NK-92 (cell line): Measurements from ENCODE around the gene ATP8A1.
"Not testable (repeated sequence)": the region's sequence is repeated elsewhere in the genome, so short reads cannot be mapped to it uniquely, and the experiment has no call there.

Experiments used
- DNase-seq: peaks from one replicate; lab custom pipeline; 2025; ENCODE audit not compliant: unreplicated experiment; lab: John Stamatoyannopoulos, UW

ATP8A1 gene

DNA sequence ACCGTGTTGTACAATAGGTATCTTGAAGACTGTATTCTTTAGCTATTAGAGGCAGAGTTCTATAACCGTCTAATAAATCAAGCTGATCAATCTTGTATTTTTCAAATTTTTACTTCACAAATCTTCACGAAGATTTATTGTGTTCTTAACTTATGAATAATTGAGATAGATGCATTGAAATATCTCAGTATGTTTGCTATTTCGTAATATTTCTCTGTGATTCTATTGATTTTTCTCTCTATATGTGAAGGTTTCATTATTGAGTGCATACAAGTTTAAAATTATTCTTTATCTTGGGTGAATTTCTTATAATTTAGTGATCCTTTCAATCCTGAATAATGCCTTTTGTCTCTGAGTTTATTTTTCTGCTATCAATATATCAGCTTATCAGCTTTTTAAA is 279.4 kb downstream of the ATP8A1 start:
- no peak for DNase-seq

DNA sequence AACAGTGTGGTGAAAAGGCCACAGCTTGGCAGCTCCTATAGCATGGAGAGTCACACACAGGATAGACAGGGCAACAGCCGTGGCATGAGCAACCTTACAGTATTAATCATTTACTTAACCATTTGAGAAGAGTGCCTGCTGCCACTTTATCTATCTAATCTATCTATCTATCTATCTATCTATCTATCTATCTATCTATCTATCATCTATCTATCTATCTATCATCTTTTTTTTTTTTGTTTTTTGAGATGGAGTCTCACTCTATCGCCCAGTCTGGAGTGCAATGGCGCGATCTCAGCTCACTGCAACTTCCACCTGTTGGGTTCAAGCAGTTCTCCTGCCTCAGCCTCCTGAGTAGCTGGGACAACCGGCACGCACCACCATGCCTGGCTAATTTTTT is 284.6 kb downstream of the ATP8A1 start:
- DNase-seq, result not testable (repeated sequence)

DNA sequence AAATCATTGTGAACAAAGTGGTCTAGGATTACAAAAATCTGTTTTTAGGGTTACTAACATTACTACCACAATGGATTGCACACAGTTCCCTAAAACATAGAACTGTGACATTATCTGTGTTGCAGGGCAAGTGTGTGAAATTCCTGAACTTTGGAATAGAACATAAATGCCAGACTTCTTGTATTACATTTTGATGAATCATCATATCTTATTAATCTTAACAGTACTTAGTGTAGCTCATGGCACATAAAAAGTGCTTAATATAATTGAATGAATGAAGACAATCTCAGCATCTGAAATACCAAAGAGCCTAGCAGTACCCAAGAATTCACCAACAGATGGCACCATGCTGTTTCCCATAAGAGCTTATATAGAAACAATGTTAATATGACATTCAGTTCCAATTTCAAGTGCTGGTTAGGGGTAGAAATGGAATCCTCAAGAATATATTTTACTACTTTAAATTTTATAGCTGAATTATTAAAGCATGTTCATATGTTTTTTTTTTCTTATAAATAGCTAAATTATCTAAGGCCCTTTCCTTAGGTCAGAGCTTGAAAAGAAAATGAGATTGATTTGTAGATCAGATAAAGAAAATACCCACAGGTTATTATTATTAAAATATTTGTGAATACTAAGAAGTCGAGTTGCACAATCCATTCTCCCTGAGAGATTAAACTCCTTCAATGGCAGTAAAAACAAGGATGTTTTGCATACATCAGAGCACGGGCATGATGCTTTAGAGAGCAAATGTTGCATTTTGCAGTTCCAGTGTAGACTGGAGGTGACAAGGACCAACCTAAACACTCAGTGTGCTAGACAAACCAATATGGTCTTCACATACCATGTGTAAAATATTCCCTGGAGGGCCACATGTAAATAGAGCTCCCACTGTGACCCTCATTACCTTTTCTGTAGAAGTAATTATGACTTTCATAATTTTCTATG is 285.3 kb downstream of the ATP8A1 start:
- DNase-seq, result no peak

DNA sequence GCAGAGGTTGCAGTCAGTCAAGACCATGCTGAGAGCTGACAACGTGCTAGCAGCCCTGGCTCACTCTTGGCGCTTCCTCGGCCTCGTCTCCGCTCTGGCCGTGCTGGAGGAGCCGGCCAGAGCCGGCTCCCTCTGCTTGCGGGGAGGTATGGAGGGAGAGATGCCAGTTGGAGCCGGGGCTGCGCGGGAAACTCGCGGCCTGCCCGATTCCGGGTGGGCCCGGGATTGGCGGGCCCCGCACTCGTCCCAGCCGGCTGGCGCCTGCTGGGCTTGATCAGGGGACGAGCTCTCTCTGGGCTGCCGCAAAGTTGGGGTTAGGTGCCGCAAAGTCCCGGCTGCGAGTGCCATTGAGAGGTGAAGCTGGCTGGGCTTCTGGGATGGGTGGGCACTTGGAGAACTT is 287.4 kb downstream of the ATP8A1 start:
- no peak for DNase-seq

DNA sequence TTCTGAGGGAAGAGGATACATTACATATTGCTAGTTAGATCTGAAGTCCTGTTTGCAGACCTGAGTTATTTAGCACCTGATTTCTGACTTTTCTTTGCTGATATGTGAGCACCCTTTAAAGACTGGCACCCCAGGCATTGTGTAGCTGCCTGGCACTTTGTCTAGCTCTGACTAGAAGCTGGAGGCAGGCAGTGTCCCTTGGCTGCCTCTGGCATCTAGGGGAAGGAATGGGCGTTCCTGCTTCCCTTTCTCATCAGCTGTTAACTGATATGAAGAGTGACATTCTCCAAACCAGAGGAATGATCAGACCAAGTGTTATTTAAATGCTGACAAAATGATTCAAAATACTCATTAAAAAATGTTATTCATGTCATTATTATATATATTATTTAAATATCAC is 289.9 kb downstream of the ATP8A1 start:
- no peak for DNase-seq

DNA sequence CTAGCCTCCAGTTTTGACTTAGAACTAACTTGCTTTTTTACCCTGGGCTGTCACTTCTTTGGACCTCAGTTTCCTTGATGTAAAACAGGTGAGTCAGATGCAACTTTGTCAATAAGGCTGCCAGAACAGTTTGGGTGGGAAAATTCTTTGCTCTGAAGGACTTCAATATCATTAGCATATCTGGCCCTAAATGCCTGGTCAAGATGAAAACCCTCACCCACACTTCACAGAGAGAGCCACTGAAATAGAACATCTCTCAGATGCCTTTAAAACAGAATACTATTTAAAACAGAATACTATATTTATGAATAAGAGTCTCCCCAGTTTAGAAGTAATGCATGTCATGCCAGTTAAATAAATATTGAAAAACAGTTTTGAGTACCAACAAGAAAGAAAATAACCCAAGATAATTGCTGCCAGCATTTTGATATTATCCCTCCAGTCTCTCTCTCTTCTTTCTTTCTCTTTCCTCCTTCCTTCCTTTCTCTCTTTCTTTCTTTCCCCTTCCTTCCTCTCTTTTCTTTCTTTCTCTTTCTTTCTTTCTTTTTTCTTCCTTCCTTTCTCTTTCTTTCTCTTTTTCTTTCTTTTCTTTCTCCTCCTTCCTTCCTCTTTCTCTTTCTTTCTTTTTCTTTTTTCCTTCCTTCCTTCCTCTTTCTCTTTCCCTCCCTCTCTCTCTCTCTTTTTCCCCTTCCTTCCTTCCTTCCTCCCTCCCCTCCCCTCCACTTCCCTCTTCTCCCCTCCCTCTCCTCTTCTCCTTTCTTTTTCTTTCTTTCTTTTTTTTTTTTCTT is 292.4 kb downstream of the ATP8A1 start:
- no peak for DNase-seq

DNA sequence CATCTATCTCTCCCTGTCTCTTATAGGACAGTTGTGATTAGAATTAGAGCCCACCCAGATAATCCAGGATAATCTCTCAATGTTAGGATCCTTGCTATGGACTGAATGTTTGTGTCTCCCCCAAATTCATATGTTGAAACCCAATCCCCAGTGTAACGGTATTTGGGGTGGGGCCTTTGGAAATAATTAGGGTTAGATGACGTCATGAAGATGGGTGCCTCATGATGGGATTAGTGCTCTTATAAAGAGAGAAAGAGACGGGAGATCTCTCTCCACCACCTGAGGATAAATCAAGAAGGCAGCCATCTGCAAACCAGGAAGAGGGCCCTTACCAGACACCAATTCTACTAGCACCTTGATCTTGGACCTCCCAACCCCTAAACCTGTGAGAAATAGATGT is 293.3 kb downstream of the ATP8A1 start:
- no peak for DNase-seq

DNA sequence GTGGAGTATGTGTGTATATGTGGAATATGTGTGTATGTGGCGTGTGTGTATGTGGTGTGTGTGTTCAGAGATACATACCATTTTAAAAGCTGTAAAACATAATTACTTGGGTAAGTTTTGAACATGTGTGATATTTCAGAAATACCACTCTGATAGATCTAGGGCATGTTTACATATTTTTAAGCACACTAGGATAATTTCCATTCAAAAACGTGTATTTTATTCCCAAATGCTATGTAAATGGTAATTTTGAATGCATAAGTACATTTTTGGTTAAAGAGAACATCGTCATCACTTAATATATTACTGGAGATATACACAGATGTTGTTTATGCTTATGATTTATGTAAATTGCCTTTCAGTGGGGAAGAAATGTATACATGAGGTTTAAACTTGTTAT is 294.3 kb downstream of the ATP8A1 start:
- DNase-seq, result no peak

DNA sequence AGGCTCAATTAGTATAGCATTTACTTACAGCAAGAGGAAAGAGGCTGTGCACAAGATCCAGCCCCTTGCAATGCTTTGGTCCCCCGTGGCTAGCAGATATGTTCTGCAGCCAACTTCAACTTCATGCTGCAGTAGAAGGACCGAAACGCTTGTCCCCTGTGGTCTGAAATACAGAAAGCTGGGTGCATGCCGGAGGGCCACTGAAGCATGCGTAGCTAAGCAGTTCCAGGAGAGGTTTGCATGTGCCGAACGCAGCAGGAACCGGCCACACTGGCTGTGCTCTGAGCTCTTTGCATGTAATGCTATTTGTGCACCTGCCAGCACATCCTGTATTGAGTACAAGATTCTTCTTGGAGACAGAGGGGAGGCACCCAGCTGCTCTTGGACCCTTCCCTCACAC is 295.4 kb downstream of the ATP8A1 start:
- no peak for DNase-seq

DNA sequence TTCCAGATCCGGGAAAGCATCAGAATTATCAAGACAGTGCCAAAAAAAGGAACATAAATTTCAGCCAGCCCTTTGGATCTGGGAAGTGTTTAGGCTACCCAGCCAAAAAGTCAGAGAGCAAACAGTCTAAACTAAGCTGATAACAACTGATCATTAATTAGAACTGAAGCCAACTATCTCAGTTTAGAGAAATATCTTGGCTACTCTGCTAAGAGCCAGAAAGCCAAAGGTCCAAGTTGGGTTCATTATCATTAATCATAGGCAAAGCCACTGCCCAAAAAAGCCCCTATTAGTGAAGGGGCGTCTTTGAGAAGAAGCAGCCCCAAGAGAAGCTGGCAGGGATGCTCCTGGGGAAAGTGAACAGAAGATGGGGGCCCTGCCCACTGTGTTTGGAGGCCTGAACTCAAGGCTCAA is 296.6 kb downstream of the ATP8A1 start:
- DNase-seq, result no peak

DNA sequence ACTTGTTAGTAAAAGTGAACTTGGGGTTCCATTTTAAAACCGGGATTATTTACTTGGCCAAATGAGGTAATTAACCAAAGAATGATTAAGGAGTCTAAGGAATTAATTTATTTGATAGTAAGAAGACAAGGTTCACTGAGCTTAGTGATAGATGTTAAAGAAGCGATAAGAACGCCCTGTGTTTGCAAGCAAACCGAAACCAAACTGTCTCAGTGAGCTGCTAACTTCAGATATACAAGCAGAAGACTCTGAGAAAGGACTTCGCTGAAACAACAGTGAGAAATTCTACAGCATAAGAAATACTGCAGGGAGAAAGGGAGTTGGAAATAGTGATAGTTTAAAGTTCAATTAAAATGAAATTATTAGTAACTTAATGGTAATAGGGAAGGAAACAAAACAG is 297.2 kb downstream of the ATP8A1 start:
- DNase-seq, result no peak
